Esophagus muscularis mucosa (tissue), 4 donors: Measurements from ENCODE around the gene LDAH. TPM values are rescaled to one million over a fixed set of nuclear protein-coding genes. Genes with fewer than 3 reads are reported as not detected.

Experiments
- DNase-seq: peaks from one replicate; pipeline ENCODE4 v3.0.0-alpha.2; 2017; ENCODE audit errors: extremely low spot score
- H3K27ac ChIP-seq, 4 donors: fragments of 200-600 bp; sonication (generic); replicated peaks in 1 of 4; 1 replicate in 3 of 4; 2 replicates in 1 of 4; pipeline ENCODE4 v1.5.1; 2016 to 2019; ENCODE audit warnings: mild to moderate bottlenecking in 1 of 4
- H3K27me3 ChIP-seq, 4 donors: fragments of 200-600 bp; sonication (generic); one replicate each; pipeline versions ENCODE4 v1.5.1 to v1.6.0; 2016 to 2019
- H3K36me3 ChIP-seq, 4 donors: fragments of 200-600 bp; sonication (generic); one replicate each; pipeline ENCODE4 v1.5.1; 2016 to 2019
- H3K4me1 ChIP-seq, 4 donors: fragments of 200-600 bp; sonication (generic); one replicate each; pipeline ENCODE4 v1.5.1; 2016 to 2019
- H3K4me3 ChIP-seq, 4 donors: fragments of 200-600 bp; sonication (generic); 1 replicate in 2 of 4; 2 replicates in 2 of 4; pipeline ENCODE4 v1.5.1; 2016 to 2019; ENCODE audit warnings: mild to moderate bottlenecking in 4 of 4, moderate library complexity in 1 of 4
- H3K9me3 ChIP-seq, 4 donors: fragments of 200-600 bp; sonication (generic); 1 replicate in 3 of 4; 2 replicates in 1 of 4; pipeline ENCODE4 v1.5.1; 2016 to 2019
- CTCF ChIP-seq, 3 experiments: fragments of 200-600 bp in 2 of 3; fragments of 450-650 bp in 1 of 3; sonication (generic) in 2 of 3; IDR thresholded peaks; one replicate each; pipeline ENCODE4 v1.5.1; 2017 to 2019; ENCODE audit warnings: antibody characterized with exemption in 3 of 3, mild to moderate bottlenecking in 2 of 3, moderate library complexity in 1 of 3
- EP300 ChIP-seq: sonication (generic); formaldehyde crosslinking; IDR thresholded peaks from one replicate; pipeline ENCODE4 v1.6.1; 2017; ENCODE audit warnings: antibody characterized with exemption
- POLR2A ChIP-seq: fragments of 450-650 bp; IDR thresholded peaks from one replicate; pipeline ENCODE4 v1.6.1; 2017; ENCODE audit warnings: antibody characterized with exemption, moderate library complexity, mild to moderate bottlenecking, low read depth
- POLR2AphosphoS5 ChIP-seq, 2 donors: sonication (generic); formaldehyde crosslinking; IDR thresholded peaks; one replicate each; pipeline ENCODE4 v1.6.1; 2017; ENCODE audit warnings: antibody characterized with exemption in 2 of 2
- WGBS: methylation state at CpG from one replicate; pipeline ENCODE4 v1.1.5; 2018; 5-methylcytosine and 5-hydroxymethylcytosine counted together
- intact Hi-C: fragments of 100-400 bp; cut with DNase I; formaldehyde crosslinking; loops from one replicate; pipeline ENCODE4 v1.15.1; 2023
- total RNA-seq, 4 donors: library from RNA; depleted of rRNA; stranded (reverse); fragments of >200 nt; gene quantifications; one replicate each; pipeline versions ENCODE4 v1.1.0 to v1.2.1, GENCODE V29; 2016

LDAH gene
- total RNA-seq, 4 donors from 2014 or later: 7.9 to 13.7 (median 11.9) TPM

GRCh38 chr2:20706786-20707185 lies 116.1 kb downstream of the LDAH start:
- intact Hi-C loops: no loop called here
- H3K9me3 ChIP-seq: no peaks in the 10 kb centered on the region
- H3K4me3 ChIP-seq: no peak overlapping the region
- 93% methylated on average over 3 of the region's 3 CpGs for WGBS
- no peaks in the 10 kb centered on the region for H3K27me3 ChIP-seq
- TF ChIP-seq POLR2A (no peak), EP300 (no peak), CTCF (IDR thresholded peaks at IDR 0.05) (no peak), POLR2AphosphoS5 (IDR thresholded peaks at IDR 0.05) (no peak)
- H3K27ac ChIP-seq: no peak overlapping the region
- peaks cover 0 to 3% (median 0%) of the 10 kb centered on the region in 4 donors for H3K36me3 ChIP-seq
- no peaks in the 10 kb centered on the region for H3K4me1 ChIP-seq
- no peak for DNase-seq

GRCh38 chr2:20706217-20706616 lies 116.7 kb downstream of the LDAH start:
- H3K4me3 ChIP-seq: no peak overlapping the region
- H3K27ac ChIP-seq: no peak overlapping the region
- TF ChIP-seq CTCF (IDR thresholded peaks at IDR 0.05) (no peak), POLR2AphosphoS5 (IDR thresholded peaks at IDR 0.05) (no peak), EP300 (no peak), POLR2A (no peak)
- no peaks in the 10 kb centered on the region for H3K4me1 ChIP-seq
- no peaks in the 10 kb centered on the region for H3K9me3 ChIP-seq
- WGBS: 98% methylated on average over 2 of the region's 2 CpGs
- intact Hi-C loops: no loop called here
- no peaks in the 10 kb centered on the region for H3K27me3 ChIP-seq
- no peak for DNase-seq
- H3K36me3 ChIP-seq: no peaks in the 10 kb centered on the region

GRCh38 chr2:20704886-20705285 lies 118.0 kb downstream of the LDAH start:
- intact Hi-C loops: no loop called here
- Histone ChIP-seq H3K27me3 (no peaks in the 10 kb centered on the region), H3K4me3 (no peak overlapping the region), H3K27ac (no peak overlapping the region), H3K36me3 (peaks cover 0 to 5% (median 0%) of the 10 kb centered on the region in 4 donors), H3K4me1 (peaks cover 0 to under 1% (median 0%) of the 10 kb centered on the region in 4 donors), H3K9me3 (no peaks in the 10 kb centered on the region)
- no peak for DNase-seq
- TF ChIP-seq POLR2A (no peak), CTCF (IDR thresholded peaks at IDR 0.05) (no peak), EP300 (no peak), POLR2AphosphoS5 (IDR thresholded peaks at IDR 0.05) (no peak)
- 69% methylated on average over 1 of the region's 1 CpG for WGBS

- TF ChIP-seq CTCF (IDR thresholded peaks at IDR 0.05): no peak
- no peak for TF ChIP-seq POLR2AphosphoS5 (IDR thresholded peaks at IDR 0.05)
- TF ChIP-seq EP300: no peak
- WGBS: 98% methylated on average over 5 of the region's 5 CpGs
- no peak overlapping the region for H3K4me3 ChIP-seq
- no peak overlapping the region for H3K27ac ChIP-seq
- H3K4me1 ChIP-seq: peaks cover 0 to 8% (median 0%) of the 10 kb centered on the region in 4 donors
- no peaks in the 10 kb centered on the region for H3K27me3 ChIP-seq
- H3K36me3 ChIP-seq: peaks cover 0 to 11% (median 0%) of the 10 kb centered on the region in 4 donors
- H3K9me3 ChIP-seq: no peaks in the 10 kb centered on the region
- intact Hi-C loops: no loop called here
- no peak for DNase-seq
Observed at GRCh38 chr2:20702563-20702962, 120.3 kb downstream of the LDAH start.

- peaks cover 0 to 8% (median 0%) of the 10 kb centered on the region in 4 donors for H3K4me1 ChIP-seq
- WGBS: 42% methylated on average over 4 of the region's 4 CpGs
- no peaks in the 10 kb centered on the region for H3K27me3 ChIP-seq
- H3K9me3 ChIP-seq: no peaks in the 10 kb centered on the region
- no peak for DNase-seq
- peaks cover 0 to 29% (median 5%) of the 10 kb centered on the region in 4 donors for H3K36me3 ChIP-seq
- H3K4me3 ChIP-seq: no peak overlapping the region
- intact Hi-C loops: no loop called here
- TF ChIP-seq EP300 (no peak), CTCF (IDR thresholded peaks at IDR 0.05) (no peak), POLR2AphosphoS5 (IDR thresholded peaks at IDR 0.05) (no peak), POLR2A (no peak)
- H3K27ac ChIP-seq: no peak overlapping the region
Observed at GRCh38 chr2:20698916-20699613, 123.8 kb downstream of the LDAH start.
